Upper lobe of right lung (tissue), 1 donor: Measurements from ENCODE around the gene NDUFAB1. TPM values are rescaled to one million over a fixed set of nuclear protein-coding genes. Genes with fewer than 3 reads are reported as not detected.
"Not testable (repeated sequence)": the region's sequence is repeated elsewhere in the genome, so short reads cannot be mapped to it uniquely, and the experiment has no call there.

Experiments
- ATAC-seq: fragments of 200-7000 bp; cut with Tn5 transposase; one replicate; pipeline ENCODE4 v1.9.1; 2020; ENCODE audit warnings: mild to moderate bottlenecking, moderate library complexity
- DNase-seq: peaks from one replicate; pipeline ENCODE4 v3.0.0-alpha.2; 2020
- H3K27ac ChIP-seq: fragments of 200-600 bp; one replicate; pipeline ENCODE4 v1.8.0; 2022
- H3K27me3 ChIP-seq: fragments of 200-600 bp; one replicate; pipeline ENCODE4 v1.8.0; 2022; ENCODE audit warnings: mild to moderate bottlenecking
- H3K36me3 ChIP-seq: fragments of 200-600 bp; one replicate; pipeline ENCODE4 v1.8.0; 2022
- H3K4me1 ChIP-seq: fragments of 200-600 bp; one replicate; pipeline ENCODE4 v1.8.0; 2022
- H3K4me3 ChIP-seq: fragments of 200-600 bp; one replicate; pipeline ENCODE4 v1.8.0; 2022; ENCODE audit warnings: mild to moderate bottlenecking
- H3K9me3 ChIP-seq: fragments of 200-600 bp; one replicate; pipeline ENCODE4 v1.8.0; 2022
- CTCF ChIP-seq: fragments of 200-600 bp; IDR thresholded peaks from one replicate; pipeline ENCODE4 v1.8.0; 2022; ENCODE audit warnings: antibody characterized with exemption
- intact Hi-C: fragments of 100-400 bp; cut with DNase I; formaldehyde crosslinking; loops from one replicate; pipeline ENCODE4 v1.11.0; 2022
- total RNA-seq: library from RNA; stranded (reverse); fragmentation: NEBNext Ultra II Directional; extraction: Animal tissue kit (Norgen Biotek cat#: 25700); gene quantifications from one replicate; pipeline ENCODE4 v1.2.1, GENCODE V29; 2021
- donor health status: DM: no; HTN: yes; CAD: no; lungs with severe emphysema.

The NDUFAB1 gene
- total RNA-seq, 1 donor from 2014 or later: 49.2 TPM

DNA sequence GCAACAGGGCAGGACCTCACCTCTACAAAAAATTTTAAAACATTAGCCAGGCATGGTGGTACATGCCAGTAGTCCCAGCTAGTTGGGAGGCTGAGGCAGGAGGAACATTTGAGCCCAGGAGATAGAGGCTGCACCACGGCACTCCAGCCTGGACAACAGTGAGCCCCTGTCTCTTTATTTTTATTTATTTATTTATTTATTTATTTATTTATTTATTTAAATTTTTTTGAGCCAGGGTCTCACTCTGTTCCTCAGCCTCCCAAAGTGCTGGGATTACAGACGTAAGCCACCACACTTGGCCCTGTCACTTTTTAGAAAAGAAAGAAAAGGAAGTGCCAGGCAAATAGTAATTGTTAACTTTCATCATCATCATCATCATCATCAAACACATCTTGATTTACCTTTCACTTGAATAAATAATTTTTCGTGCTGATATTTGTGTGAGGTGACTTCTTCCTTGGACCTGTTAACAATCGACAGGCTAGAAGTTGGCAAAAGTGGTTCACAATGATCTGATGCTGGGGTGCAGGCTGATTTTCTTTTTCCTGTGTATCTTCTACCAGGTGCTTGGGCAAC lies 38.4 kb upstream of the NDUFAB1 start:
- intact Hi-C loops: no loop called here
- peaks cover 63% of the 10 kb centered on the region for H3K36me3 ChIP-seq
- H3K9me3 ChIP-seq: no peaks in the 10 kb centered on the region
- DNase-seq (no peak), ATAC-seq (no peak)
- no peak overlapping the region for H3K27ac ChIP-seq
- no peak for TF ChIP-seq CTCF
- H3K4me3 ChIP-seq: no peak overlapping the region
- peaks cover under 1% of the 10 kb centered on the region for H3K4me1 ChIP-seq
- H3K27me3 ChIP-seq: no peaks in the 10 kb centered on the region

- ATAC-seq, H3K4me1 ChIP-seq, H3K27me3 ChIP-seq, intact Hi-C loops, H3K27ac ChIP-seq, H3K9me3 ChIP-seq, DNase-seq, H3K4me3 ChIP-seq: not testable (repeated sequence)
- peaks cover 71% of the 10 kb centered on the region for H3K36me3 ChIP-seq
These were observed 35.8 kb upstream of the NDUFAB1 start for GRCh38 chr16:23631874-23632273.

GRCh38 chr16:23629516-23629915 lies 33.4 kb upstream of the NDUFAB1 start:
- no peak for TF ChIP-seq CTCF
- intact Hi-C loops: no loop called here
- ATAC-seq (no peak), DNase-seq (no peak)
- H3K36me3 ChIP-seq: peaks cover 68% of the 10 kb centered on the region
- no peaks in the 10 kb centered on the region for H3K4me1 ChIP-seq
- no peak overlapping the region for H3K4me3 ChIP-seq
- H3K27me3 ChIP-seq: no peaks in the 10 kb centered on the region
- H3K9me3 ChIP-seq: no peaks in the 10 kb centered on the region
- H3K27ac ChIP-seq: no peak overlapping the region

GRCh38 chr16:23624092-23624491 lies 28.0 kb upstream of the NDUFAB1 start:
- H3K36me3 ChIP-seq: peaks cover 90% of the 10 kb centered on the region
- intact Hi-C loops: no loop called here

GRCh38 chr16:23615805-23616204 lies 19.7 kb upstream of the NDUFAB1 start:
- Histone ChIP-seq H3K27ac (no peak overlapping the region), H3K4me3 (no peak overlapping the region), H3K36me3 (peaks cover 70% of the 10 kb centered on the region), H3K4me1 (no peaks in the 10 kb centered on the region), H3K9me3 (no peaks in the 10 kb centered on the region), H3K27me3 (no peaks in the 10 kb centered on the region)
- ATAC-seq (no peak), DNase-seq (no peak)
- TF ChIP-seq CTCF: no peak
- intact Hi-C loops: no loop called here

More at GRCh38 chr16:23624092-23624491, 28.0 kb upstream of the NDUFAB1 start:
- H3K27ac ChIP-seq: no peak overlapping the region
- H3K4me3 ChIP-seq: no peak overlapping the region
- ATAC-seq: no peak
- H3K27me3 ChIP-seq: no peaks in the 10 kb centered on the region
- no peak for DNase-seq
- no peak for TF ChIP-seq CTCF
- no peaks in the 10 kb centered on the region for H3K9me3 ChIP-seq
- H3K4me1 ChIP-seq: no peaks in the 10 kb centered on the region

DNA sequence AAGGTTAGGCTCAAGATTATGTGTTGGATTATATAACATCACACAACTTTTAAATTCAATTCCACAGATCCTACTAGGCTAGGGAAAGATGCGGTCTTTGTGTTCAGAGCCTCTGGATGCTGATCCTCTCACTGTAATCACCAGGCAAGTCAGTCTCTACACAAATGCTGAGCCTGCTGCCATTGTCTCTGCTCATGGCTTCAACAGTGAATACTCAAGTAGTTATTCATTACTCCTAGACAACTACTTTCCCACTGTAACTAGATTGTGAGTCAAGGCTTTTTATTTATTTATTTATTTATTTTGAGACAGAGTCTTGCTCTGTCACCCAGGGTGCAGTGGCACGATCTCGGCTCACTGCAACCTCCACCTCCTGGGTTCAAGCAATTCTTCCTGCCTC lies 15.8 kb upstream of the NDUFAB1 start:
- Histone ChIP-seq H3K27ac (no peak overlapping the region), H3K4me1 (no peaks in the 10 kb centered on the region), H3K36me3 (peaks cover 54% of the 10 kb centered on the region), H3K4me3 (no peak overlapping the region), H3K27me3 (no peaks in the 10 kb centered on the region), H3K9me3 (no peaks in the 10 kb centered on the region)
- ATAC-seq (no peak), DNase-seq (no peak)
- TF ChIP-seq CTCF: no peak
- intact Hi-C loops: no loop called here

DNA sequence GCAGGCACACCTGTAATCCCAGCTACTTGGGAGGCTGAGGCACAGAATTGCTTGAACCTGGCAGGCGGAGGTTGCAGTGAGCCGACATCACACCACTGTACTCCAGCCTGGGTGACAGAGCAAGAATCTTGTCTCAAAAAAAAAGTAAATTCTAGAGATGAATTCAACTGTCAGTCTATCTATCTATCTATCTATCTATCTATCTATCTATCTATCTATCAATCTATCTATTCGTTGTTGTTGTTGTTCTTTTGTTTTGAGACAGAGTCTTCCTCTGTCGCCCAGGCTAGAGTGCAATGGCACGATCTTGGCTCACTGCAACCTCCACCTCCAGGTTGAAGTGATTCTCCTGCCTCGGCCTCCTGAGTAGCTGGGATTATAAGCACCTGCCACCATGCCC lies 14.8 kb upstream of the NDUFAB1 start:
- intact Hi-C loops, H3K4me1 ChIP-seq, ATAC-seq, H3K4me3 ChIP-seq, H3K27ac ChIP-seq, DNase-seq, H3K27me3 ChIP-seq, H3K9me3 ChIP-seq: not testable (repeated sequence)
- H3K36me3 ChIP-seq: peaks cover 62% of the 10 kb centered on the region
